Mesenchymal stem cell (in vitro differentiated cells and primary cell): Measurements from ENCODE around the gene GRAMD1B.

Source experiments
- DNase-seq: peaks from one replicate; pipeline ENCODE4 v3.0.0-alpha.2; 2013
- H2AFZ ChIP-seq: one replicate; pipeline ENCODE4 v1.6.1; 2013; ENCODE audit warnings: low read depth, mild to moderate bottlenecking, control low read depth, inconsistent platforms, low read length, moderate library complexity
- H2AK5ac ChIP-seq: 2 replicates; pipeline ENCODE4 v1.6.1; 2013; ENCODE audit warnings: low read length, moderate library complexity, mild to moderate bottlenecking, inconsistent platforms; ENCODE audit not compliant: severe bottlenecking
- H2BK120ac ChIP-seq: one replicate; pipeline ENCODE4 v1.6.1; 2013; ENCODE audit warnings: low read depth, mild to moderate bottlenecking, inconsistent platforms, low read length, moderate library complexity
- H2BK12ac ChIP-seq, 2 experiments: one replicate each; pipeline ENCODE4 v1.6.1; 2013; ENCODE audit warnings: inconsistent platforms in 2 of 2, low read length in 2 of 2, mild to moderate bottlenecking in 2 of 2, moderate library complexity in 2 of 2, control low read depth in 1 of 2
- H2BK15ac ChIP-seq: one replicate; pipeline ENCODE4 v1.6.1; 2013; ENCODE audit warnings: mild to moderate bottlenecking, low read depth, inconsistent platforms; ENCODE audit not compliant: poor library complexity, severe bottlenecking
- H2BK5ac ChIP-seq: 2 replicates; pipeline ENCODE4 v1.6.1; 2013; ENCODE audit warnings: low read depth, mild to moderate bottlenecking, low read length, control low read depth, inconsistent platforms; ENCODE audit not compliant: poor library complexity, severe bottlenecking
- H3K14ac ChIP-seq, 2 experiments: one replicate each; pipeline ENCODE4 v1.6.1; 2013; ENCODE audit warnings: inconsistent platforms in 2 of 2, low read length in 2 of 2, control low read depth in 1 of 2, mild to moderate bottlenecking in 1 of 2, moderate library complexity in 1 of 2
- H3K18ac ChIP-seq, 2 experiments: one replicate each; pipeline ENCODE4 v1.6.1; 2013; ENCODE audit warnings: inconsistent platforms in 2 of 2, low read length in 2 of 2, control low read depth in 1 of 2, low read depth in 1 of 2, mild to moderate bottlenecking in 1 of 2
- H3K23ac ChIP-seq, 2 experiments: one replicate each; pipeline ENCODE4 v1.6.1; 2013; ENCODE audit warnings: inconsistent platforms in 2 of 2, low read length in 2 of 2, mild to moderate bottlenecking in 2 of 2, moderate library complexity in 2 of 2, control low read depth in 1 of 2
- H3K27ac ChIP-seq: 2 replicates; pipeline ENCODE4 v1.5.1; 2013; ENCODE audit warnings: mild to moderate bottlenecking, moderate library complexity, low read length, control low read depth, inconsistent platforms; ENCODE audit not compliant: poor library complexity, severe bottlenecking
- H3K27me3 ChIP-seq, 2 experiments: 2 replicates each; pipeline versions ENCODE4 v1.6.1 to v1.7.0; 2013; ENCODE audit warnings: low read length in 2 of 2, mild to moderate bottlenecking in 2 of 2, moderate library complexity in 2 of 2, control low read depth in 1 of 2, inconsistent platforms in 1 of 2; ENCODE audit not compliant: control insufficient read depth in 1 of 2, insufficient read depth in 1 of 2
- H3K36me3 ChIP-seq, 2 experiments: 2 replicates each; pipeline versions ENCODE4 v1.6.1 to v1.7.0; 2013; ENCODE audit warnings: low read length in 2 of 2, control low read depth in 1 of 2, inconsistent platforms in 1 of 2, low read depth in 1 of 2, mild to moderate bottlenecking in 1 of 2; ENCODE audit not compliant: insufficient read depth in 2 of 2, control insufficient read depth in 1 of 2
- H3K4ac ChIP-seq, 2 experiments: one replicate each; pipeline ENCODE4 v1.6.1; 2013; ENCODE audit warnings: inconsistent platforms in 2 of 2, low read length in 2 of 2, mild to moderate bottlenecking in 2 of 2, moderate library complexity in 2 of 2, control low read depth in 1 of 2, low read depth in 1 of 2
- H3K4me1 ChIP-seq: 2 replicates; pipeline ENCODE4 v1.6.1; 2013; ENCODE audit warnings: low read depth, low read length, control low read depth; ENCODE audit not compliant: control insufficient read depth, insufficient read depth
- H3K4me2 ChIP-seq: 2 replicates; pipeline ENCODE4 v1.6.1; 2013; ENCODE audit warnings: low read length, mild to moderate bottlenecking, inconsistent platforms; ENCODE audit not compliant: poor library complexity, severe bottlenecking
- H3K4me3 ChIP-seq, 2 experiments: 2 replicates each; pipeline versions ENCODE4 v1.5.1 to v1.7.0; 2013; ENCODE audit warnings: low read length in 2 of 2, mild to moderate bottlenecking in 2 of 2, control low read depth in 1 of 2, low read depth in 1 of 2; ENCODE audit not compliant: insufficient read depth in 1 of 2
- H3K79me1 ChIP-seq: replicated peaks from 2 replicates; pipeline ENCODE4 v1.6.1; 2013; ENCODE audit warnings: mild to moderate bottlenecking, control low read depth, low read length, inconsistent platforms; ENCODE audit not compliant: poor library complexity, severe bottlenecking
- H3K9ac ChIP-seq: 2 replicates; pipeline ENCODE4 v1.7.0; 2013; ENCODE audit warnings: mild to moderate bottlenecking, low read length, moderate library complexity
- H3K9me3 ChIP-seq: 2 replicates; pipeline ENCODE4 v1.7.0; 2013; ENCODE audit warnings: mild to moderate bottlenecking, low read length; ENCODE audit not compliant: control insufficient read depth
- H4K8ac ChIP-seq: one replicate; pipeline ENCODE4 v1.6.1; 2013; ENCODE audit warnings: inconsistent platforms, mild to moderate bottlenecking, low read length, moderate library complexity
- H4K91ac ChIP-seq: one replicate; pipeline ENCODE4 v1.6.1; 2013; ENCODE audit warnings: mild to moderate bottlenecking, low read length, inconsistent platforms
- WGBS: methylation state at CpG from one replicate; pipeline ENCODE4 v1.1.7; 2013; ENCODE audit warnings: mixed read lengths; 5-methylcytosine and 5-hydroxymethylcytosine counted together

The GRAMD1B gene

DNA sequence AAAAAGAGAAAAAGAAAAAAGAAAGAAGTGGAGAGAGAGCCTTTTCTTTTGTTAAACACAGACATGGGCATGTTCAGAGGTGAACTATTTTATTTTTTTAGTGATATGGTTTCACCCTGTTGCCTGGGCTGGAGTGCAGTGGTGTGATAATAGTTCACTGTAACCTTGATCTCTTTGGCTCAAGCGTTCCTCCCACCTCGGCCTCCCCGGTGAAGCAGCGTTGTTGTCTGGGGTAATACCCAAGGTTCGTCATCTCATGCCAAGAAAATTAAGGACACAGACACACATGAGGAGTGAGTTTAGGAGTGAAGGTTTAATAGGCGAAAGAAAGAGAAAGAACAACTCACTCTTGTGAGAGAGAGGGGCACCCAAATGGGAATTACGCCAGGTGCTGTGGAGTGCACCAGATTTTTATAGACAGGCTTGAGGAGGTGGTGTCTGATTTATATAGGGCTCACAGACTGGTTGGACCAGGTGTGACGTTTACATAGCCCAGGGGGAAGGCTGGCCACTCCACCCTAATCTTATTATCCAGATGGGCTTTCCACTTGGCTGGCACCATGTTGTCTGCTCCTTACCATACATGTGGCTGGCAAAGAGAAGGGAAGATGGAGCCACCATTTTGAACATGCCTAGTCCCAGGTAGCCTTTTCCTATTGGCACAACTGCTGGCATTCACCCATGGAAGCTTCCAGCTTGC, 42.3 kb downstream of the GRAMD1B start:
- Histone ChIP-seq H3K18ac (no peak overlapping the region), H2BK12ac (no peak overlapping the region), H3K4me3 (no peak overlapping the region), H2BK15ac (no peak overlapping the region), H4K91ac (no peak overlapping the region), H2BK5ac (no peak overlapping the region), H2AFZ (no peak overlapping the region), H3K4me2 (no peak overlapping the region), H3K23ac (no peak overlapping the region), H3K4me1 (peaks cover 3% of the 10 kb centered on the region), H3K27me3 (no peaks in the 10 kb centered on the region), H2AK5ac (no peak overlapping the region), H3K9ac (no peak overlapping the region), H2BK120ac (no peak overlapping the region), H3K9me3 (no peaks in the 10 kb centered on the region), H3K27ac (no peak overlapping the region), H3K14ac (no peak overlapping the region), H4K8ac (no peak overlapping the region), H3K36me3 (no peaks in the 10 kb centered on the region), H3K4ac (no peak overlapping the region), H3K79me1 (no peaks in the 10 kb centered on the region)
- DNase-seq, result no peak
- 98% methylated on average over 8 of the region's 8 CpGs for WGBS

DNA sequence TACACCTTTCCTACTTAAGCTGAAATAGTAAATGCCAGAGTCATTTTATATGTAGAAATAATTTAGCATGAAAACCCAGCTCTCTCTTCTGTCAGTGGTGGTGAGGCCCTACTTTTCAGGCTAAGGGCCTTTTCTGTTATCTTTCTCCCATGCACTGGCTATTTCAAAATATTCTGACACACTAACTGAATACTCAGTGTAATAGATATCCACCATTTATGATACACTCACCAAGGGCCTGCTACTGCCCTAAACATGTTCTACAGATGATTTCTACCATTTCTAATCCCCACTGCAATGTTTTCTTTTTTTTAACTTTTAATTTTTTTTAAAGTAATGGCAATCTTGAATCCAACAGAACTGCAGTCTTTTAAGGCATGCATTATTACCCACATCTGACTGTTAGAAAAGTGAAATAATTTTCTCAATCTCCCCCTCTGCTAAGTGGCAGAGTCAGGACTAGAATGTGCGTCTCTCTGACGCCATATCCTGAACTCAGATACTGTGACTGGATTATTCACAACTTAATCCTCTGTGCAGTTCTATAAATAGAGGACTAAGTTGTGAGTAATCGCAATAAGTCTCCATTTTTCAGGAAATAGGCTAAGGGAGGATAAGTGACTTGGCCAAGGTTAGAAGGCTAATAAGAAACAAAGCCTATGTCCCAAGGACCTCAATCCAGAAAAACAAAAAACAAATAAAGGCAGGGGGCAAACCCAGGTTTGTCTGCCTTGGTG, 44.0 kb downstream of the GRAMD1B start:
- peak; percentile 94 for DNase-seq
- no peak overlapping the region for H2BK5ac ChIP-seq
- no peak overlapping the region for H3K27ac ChIP-seq
- no peak overlapping the region for H3K14ac ChIP-seq
- no peak overlapping the region for H2AFZ ChIP-seq
- no peaks in the 10 kb centered on the region for H3K79me1 ChIP-seq
- no peaks in the 10 kb centered on the region for H3K27me3 ChIP-seq
- no peaks in the 10 kb centered on the region for H3K36me3 ChIP-seq
- 0% methylated on average over 2 of the region's 3 CpGs for WGBS
- H3K23ac ChIP-seq, result no peak overlapping the region
- peak overlapping the region in 1 of 2 experiments; percentile 17 for H3K18ac ChIP-seq
- H4K8ac ChIP-seq, result no peak overlapping the region
- peaks cover 5% of the 10 kb centered on the region for H3K4me1 ChIP-seq
- H2BK15ac ChIP-seq, result no peak overlapping the region
- H4K91ac ChIP-seq, result no peak overlapping the region
- H3K4me2 ChIP-seq, result no peak overlapping the region
- no peak overlapping the region for H2BK12ac ChIP-seq
- H2AK5ac ChIP-seq, result no peak overlapping the region
- H3K9ac ChIP-seq, result peak overlapping the region; percentile 87
- H3K4ac ChIP-seq, result no peak overlapping the region
- H3K9me3 ChIP-seq, result no peaks in the 10 kb centered on the region
- H3K4me3 ChIP-seq, result peak overlapping the region in 1 of 2 experiments; percentile 47
- no peak overlapping the region for H2BK120ac ChIP-seq

DNA sequence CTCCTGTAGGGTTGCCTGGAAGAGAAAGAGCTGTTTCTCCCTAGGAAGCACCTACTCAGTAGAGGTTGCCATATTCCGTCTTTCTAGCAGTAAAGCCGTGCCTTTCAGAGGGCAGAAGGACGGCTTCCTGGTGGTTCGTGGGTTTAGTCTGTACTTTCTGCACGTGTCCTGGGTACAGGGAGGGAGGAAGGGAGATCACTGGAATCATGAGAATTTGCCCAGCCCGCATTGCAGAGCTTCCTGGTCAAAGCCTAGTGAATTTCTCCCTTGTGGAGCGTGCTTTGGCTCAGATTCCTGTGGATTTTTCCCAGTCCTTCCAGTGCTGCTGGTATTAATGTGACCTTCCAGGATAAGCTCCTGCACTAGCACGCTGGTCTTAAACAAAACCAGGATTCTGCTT, 44.9 kb downstream of the GRAMD1B start:
- Histone ChIP-seq H3K79me1 (no peaks in the 10 kb centered on the region), H2BK5ac (no peak overlapping the region), H2BK15ac (no peak overlapping the region), H3K9me3 (no peaks in the 10 kb centered on the region), H3K4me2 (no peak overlapping the region), H2BK12ac (peak overlapping the region; percentile 2 to 9), H3K14ac (no peak overlapping the region), H3K36me3 (no peaks in the 10 kb centered on the region), H2BK120ac (no peak overlapping the region), H3K18ac (peak overlapping the region in 1 of 2 experiments; percentile 22), H4K8ac (peak overlapping the region; percentile 16), H3K4me1 (peaks cover 5% of the 10 kb centered on the region), H3K23ac (no peak overlapping the region), H2AK5ac (no peak overlapping the region), H3K9ac (peak overlapping the region; percentile 87), H2AFZ (no peak overlapping the region), H3K27ac (no peak overlapping the region), H3K4me3 (peak overlapping the region in 1 of 2 experiments; percentile 47), H3K4ac (peak overlapping the region in 1 of 2 experiments; percentile 64), H4K91ac (no peak overlapping the region), H3K27me3 (no peaks in the 10 kb centered on the region)
- no peak for DNase-seq
- 81% methylated on average over 8 of the region's 8 CpGs for WGBS

DNA sequence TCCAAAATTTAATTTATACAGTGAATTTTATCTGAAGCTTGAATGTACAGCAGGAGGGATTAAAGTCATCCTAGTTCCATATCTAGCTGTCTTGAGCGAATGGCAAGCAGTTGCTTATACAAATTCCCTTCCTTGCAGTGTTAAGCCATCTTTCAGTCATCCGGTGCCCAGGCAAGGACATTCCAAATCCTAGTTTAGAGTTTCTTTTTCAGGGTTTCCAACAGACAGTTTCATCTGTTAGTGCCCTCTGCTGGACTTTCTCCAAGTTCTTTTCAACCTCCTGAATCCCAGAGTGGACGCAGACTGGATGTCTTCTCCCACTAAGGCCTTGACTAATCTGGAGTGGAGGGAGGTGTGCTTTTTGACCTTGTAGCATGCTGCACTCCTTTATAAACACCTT, 45.4 kb downstream of the GRAMD1B start:
- Histone ChIP-seq H3K79me1 (no peaks in the 10 kb centered on the region), H3K9me3 (no peaks in the 10 kb centered on the region), H3K14ac (no peak overlapping the region), H3K27me3 (no peaks in the 10 kb centered on the region), H4K91ac (no peak overlapping the region), H2BK12ac (no peak overlapping the region), H3K18ac (no peak overlapping the region), H2BK120ac (no peak overlapping the region), H2BK5ac (no peak overlapping the region), H3K4me1 (peaks cover 5% of the 10 kb centered on the region), H3K27ac (no peak overlapping the region), H3K4ac (no peak overlapping the region), H2BK15ac (no peak overlapping the region), H2AFZ (no peak overlapping the region), H2AK5ac (no peak overlapping the region), H4K8ac (no peak overlapping the region), H3K23ac (no peak overlapping the region), H3K4me3 (no peak overlapping the region), H3K9ac (peak overlapping the region; percentile 87), H3K36me3 (no peaks in the 10 kb centered on the region), H3K4me2 (no peak overlapping the region)
- DNase-seq, result peak; percentile 65
- 69% methylated on average over 3 of the region's 3 CpGs for WGBS
